Muscle layer of duodenum (tissue), 2 donors: Measurements from ENCODE around the gene EPS8L3.

Experiments used
- H3K27ac ChIP-seq: one replicate; pipeline ENCODE4 v1.7.0; 2013; ENCODE audit warnings: mild to moderate bottlenecking, low read length
- H3K27me3 ChIP-seq: one replicate; pipeline ENCODE4 v1.7.0; 2013; ENCODE audit warnings: low read depth, mild to moderate bottlenecking, control low read depth, low read length
- H3K36me3 ChIP-seq, 2 donors: one replicate each; pipeline ENCODE4 v1.7.0; 2013; ENCODE audit warnings: low read length in 2 of 2, control low read depth in 1 of 2, mild to moderate bottlenecking in 1 of 2; ENCODE audit not compliant: insufficient read depth in 2 of 2, control insufficient read depth in 1 of 2
- H3K4me1 ChIP-seq, 2 donors: one replicate each; pipeline ENCODE4 v1.7.0; 2013; ENCODE audit warnings: low read length in 2 of 2, mild to moderate bottlenecking in 2 of 2, control low read depth in 1 of 2, moderate library complexity in 1 of 2; ENCODE audit not compliant: insufficient read depth in 2 of 2, control insufficient read depth in 1 of 2
- H3K4me3 ChIP-seq, 2 donors: one replicate each; pipeline ENCODE4 v1.7.0; 2013; ENCODE audit warnings: low read length in 2 of 2, low read depth in 1 of 2, mild to moderate bottlenecking in 1 of 2
- H3K9me3 ChIP-seq, 2 donors: one replicate each; pipeline ENCODE4 v1.7.0; 2013; ENCODE audit warnings: low read length in 2 of 2, control low read depth in 1 of 2, mild to moderate bottlenecking in 1 of 2; ENCODE audit not compliant: control insufficient read depth in 1 of 2
- donor health status: healthy.

The EPS8L3 gene

DNA sequence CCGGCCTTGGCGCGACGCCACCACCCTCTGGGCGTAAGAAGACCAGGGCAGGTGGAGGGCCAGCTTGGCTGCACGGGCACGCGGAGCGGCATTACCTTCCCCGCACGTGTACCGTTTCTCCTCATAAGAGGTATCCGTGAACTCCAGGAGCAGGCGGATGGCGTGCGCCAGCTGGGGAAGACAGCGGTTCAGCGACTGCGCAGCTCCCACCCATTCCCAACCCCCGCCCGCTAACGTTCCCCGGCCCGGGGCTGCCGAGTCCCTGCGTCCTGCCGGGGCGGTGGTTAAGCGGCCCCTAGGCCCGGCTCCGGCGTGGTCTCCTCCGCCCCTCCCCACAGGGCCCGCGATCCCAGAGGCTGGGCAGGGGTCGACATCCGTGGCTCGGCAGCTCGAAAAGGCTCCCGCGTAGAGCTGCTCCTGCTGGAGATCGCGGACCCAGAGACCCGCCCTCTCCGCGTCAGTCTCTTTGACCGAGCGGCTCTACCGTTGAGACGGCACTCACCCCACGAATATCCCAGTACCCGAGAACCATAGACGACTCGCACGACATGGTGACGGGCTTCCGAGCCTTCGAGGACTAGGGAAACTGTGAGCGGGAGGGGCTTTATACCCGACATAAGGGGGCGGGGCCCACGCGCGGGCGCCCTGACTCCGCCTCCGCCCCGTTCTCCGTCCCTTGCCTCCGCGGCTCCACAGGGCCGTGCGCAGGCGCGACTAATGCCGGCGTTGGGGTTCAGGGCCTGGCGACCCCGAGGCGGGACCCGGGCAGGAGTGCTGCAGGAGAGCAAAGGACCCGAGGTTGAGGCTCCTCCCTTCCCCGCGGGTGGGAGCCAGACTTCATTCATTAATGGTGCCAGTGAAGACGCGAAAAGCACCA is 23.7 kb downstream of the EPS8L3 start:
- Histone ChIP-seq H3K27ac (peak overlapping the region; percentile 51), H3K4me1 (peaks cover 4 to 14% of the 10 kb centered on the region in 2 donors), H3K9me3 (no peaks in the 10 kb centered on the region), H3K4me3 (peak overlapping the region; percentile 64 to 79), H3K36me3 (peaks cover 18 to 20% of the 10 kb centered on the region in 2 donors), H3K27me3 (no peaks in the 10 kb centered on the region)

DNA sequence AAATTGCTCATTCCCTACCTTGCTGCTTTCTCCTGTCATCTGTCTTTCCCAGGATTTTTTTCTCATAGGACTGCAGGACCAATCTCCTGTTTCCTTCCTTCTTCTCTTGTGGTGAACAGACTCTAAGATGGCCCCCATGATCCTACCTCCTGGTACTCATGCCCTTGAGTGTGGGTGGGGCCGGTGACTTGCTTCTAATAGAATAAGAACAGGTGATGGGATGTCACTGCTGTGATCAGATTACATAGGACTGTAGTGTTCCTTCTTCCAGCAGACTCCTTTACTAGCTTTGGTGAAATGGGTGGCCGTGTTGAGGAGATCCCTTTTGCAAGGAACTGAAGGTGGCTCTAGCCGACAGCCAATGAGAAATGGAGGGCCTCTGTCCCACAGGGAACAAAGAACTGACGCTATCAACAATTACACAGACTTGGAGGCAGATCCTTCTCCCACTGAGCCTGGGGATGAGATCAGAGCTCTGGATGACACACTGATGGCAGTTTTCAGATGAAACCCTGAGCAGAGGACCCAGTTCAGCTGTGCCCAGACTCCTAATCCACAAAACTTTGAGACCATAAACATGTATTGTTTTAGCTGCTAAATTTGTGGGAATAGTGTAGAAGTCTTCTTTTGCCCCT is 30.4 kb downstream of the EPS8L3 start:
- peaks cover 23 to 27% of the 10 kb centered on the region in 2 donors for H3K36me3 ChIP-seq
- H3K9me3 ChIP-seq: no peaks in the 10 kb centered on the region
- H3K27ac ChIP-seq: no peak overlapping the region
- no peaks in the 10 kb centered on the region for H3K4me1 ChIP-seq
- no peak overlapping the region for H3K4me3 ChIP-seq
- no peaks in the 10 kb centered on the region for H3K27me3 ChIP-seq

DNA sequence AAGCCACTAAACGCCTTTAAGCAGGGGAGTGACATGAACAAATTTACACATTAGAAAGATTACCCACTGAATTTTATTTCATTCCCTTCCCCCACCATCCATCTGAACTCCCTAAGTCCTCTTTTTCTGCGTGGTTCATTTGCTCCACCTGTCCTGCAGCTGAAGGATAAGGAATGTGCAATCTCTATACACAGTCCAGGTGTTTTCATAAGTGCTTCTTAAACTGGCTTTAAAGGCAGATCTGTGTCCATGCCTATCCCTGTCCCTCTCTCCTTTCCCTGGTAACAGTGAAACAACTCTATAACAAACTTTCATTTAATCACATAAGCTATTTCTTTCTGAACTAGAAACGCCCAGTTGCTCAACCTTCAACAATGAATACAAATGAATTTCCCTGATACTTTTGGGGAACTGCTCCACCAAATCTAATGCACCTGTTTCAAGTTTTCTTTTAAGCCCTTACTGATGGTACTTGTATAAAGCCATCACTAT is 31.3 kb downstream of the EPS8L3 start:
- no peaks in the 10 kb centered on the region for H3K27me3 ChIP-seq
- peak overlapping the region; percentile 41 for H3K27ac ChIP-seq
- H3K4me3 ChIP-seq: no peak overlapping the region
- H3K9me3 ChIP-seq: no peaks in the 10 kb centered on the region
- no peaks in the 10 kb centered on the region for H3K4me1 ChIP-seq
- peaks cover 15 to 20% of the 10 kb centered on the region in 2 donors for H3K36me3 ChIP-seq

DNA sequence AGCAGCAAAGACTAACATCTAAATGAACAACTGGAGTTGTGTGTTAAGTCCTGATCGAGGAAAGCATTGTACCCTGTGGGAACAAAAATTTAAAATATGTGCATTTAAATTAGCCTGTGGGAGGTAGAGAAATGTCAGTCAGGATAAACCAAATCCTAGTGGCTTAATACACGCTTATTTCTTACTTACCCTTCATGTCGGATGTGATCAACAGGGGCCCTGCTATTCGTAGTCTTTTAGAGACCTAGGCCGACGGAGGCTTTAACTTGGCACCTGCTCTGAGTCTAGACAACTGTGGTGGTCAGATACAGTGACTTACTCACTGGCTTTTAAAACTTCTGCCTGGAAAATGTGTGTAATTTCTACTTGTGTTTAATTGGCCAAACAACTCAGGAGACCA is 33.1 kb downstream of the EPS8L3 start:
- no peak overlapping the region for H3K4me3 ChIP-seq
- no peak overlapping the region for H3K27ac ChIP-seq
- no peaks in the 10 kb centered on the region for H3K27me3 ChIP-seq
- no peaks in the 10 kb centered on the region for H3K9me3 ChIP-seq
- H3K4me1 ChIP-seq: no peaks in the 10 kb centered on the region
- H3K36me3 ChIP-seq: peaks cover 3 to 10% of the 10 kb centered on the region in 2 donors

DNA sequence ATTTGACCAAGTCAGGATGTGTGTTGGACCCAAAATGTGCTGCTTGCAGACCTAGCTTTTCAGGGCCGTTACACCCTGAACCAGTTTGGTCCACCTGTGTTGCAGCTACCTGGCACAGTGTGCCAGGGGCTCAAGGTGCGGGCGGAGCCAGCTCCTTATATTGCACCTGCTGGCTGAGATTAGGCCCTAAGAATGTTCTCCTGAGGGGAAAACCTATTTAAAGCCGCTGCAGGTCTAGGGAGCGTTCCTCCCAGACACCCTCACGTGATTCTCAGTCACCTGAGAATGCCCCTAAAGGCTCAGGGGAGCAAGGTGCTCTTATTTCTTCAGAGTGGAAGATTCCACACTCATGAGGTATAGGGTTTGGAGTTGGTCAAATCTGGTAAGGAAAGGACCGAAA is 34.9 kb downstream of the EPS8L3 start:
- Histone ChIP-seq H3K9me3 (no peaks in the 10 kb centered on the region), H3K4me3 (no peak overlapping the region), H3K27ac (no peak overlapping the region), H3K4me1 (no peaks in the 10 kb centered on the region), H3K36me3 (no peaks in the 10 kb centered on the region), H3K27me3 (no peaks in the 10 kb centered on the region)

DNA sequence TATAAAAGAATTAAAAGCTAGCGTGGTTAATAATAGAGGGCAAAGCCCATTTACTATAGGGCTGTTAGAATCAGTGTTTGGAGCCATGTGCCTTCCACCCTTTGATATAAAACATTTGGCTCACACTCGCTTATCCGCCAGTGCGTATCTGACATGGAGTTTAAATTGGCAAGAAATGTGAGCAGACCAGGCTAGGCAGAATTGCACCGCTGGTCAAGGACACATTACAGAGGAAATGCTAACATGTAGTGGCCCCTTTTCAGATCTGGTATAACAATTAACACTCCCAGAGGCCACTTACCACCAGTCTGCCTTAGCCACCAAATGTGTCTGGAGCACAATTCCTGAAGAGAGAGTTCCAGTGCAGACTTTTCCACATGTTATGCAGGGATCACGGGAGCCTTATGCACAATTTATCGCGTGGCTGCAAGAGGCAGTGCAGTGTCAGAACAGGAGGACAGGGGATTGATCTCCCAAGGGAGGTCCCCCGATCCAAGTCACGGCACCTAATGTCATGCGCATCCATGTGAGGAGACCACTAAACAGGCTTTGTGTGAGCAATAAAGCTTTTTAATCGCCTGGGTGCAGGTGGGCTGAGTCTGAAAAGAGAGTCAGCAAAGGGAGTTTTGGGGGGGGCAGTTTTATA is 36.9 kb downstream of the EPS8L3 start:
- no peak overlapping the region for H3K4me3 ChIP-seq
- no peaks in the 10 kb centered on the region for H3K27me3 ChIP-seq
- H3K27ac ChIP-seq: no peak overlapping the region

DNA sequence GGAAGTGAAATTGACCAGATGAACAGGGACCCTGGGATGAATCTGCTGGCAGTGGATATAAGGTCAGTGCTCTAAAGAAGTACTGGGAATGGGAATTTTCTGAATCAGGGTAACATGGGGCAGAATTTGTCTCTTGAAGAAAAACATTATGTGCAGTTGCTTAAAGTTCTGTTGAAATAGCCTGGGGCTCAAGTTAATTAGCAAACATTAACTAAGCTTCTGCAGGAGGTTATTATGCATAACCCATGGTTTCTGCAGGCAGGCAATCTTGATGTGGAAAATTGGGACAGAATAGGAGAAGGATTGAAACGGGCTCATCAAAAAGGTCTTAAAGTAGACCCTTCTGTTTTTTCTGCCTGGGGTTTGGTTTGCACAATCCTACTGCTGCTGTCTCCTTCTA is 37.7 kb downstream of the EPS8L3 start:
- no peak overlapping the region for H3K27ac ChIP-seq
- H3K4me1 ChIP-seq: peaks cover 0 to 8% of the 10 kb centered on the region in 2 donors
- H3K27me3 ChIP-seq: no peaks in the 10 kb centered on the region
- H3K4me3 ChIP-seq: no peak overlapping the region
- H3K9me3 ChIP-seq: no peaks in the 10 kb centered on the region
- H3K36me3 ChIP-seq: no peaks in the 10 kb centered on the region

More for the DNA sequence above, 36.9 kb downstream of the EPS8L3 start:
- Histone ChIP-seq H3K9me3 (no peaks in the 10 kb centered on the region), H3K4me1 (peaks cover 0 to 8% of the 10 kb centered on the region in 2 donors), H3K36me3 (no peaks in the 10 kb centered on the region)

DNA sequence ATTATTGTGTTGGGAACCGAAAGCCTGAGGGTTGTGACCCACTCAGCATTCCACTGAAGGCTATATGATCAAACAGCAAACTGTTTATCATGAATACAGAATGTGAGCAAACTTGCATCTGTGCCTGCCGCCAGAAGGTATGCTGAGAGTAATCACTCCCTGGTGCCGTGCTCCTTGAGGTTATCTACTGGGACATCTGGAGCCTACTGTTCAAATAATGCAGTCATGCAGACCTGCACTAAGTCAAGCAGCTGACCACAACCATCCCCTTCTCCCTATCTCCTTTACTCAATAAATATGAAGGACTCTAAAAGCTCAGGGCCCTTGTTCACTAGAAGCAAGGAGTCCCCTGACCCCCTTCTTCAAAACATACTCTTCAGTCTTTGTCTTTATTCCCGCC is 38.2 kb downstream of the EPS8L3 start:
- no peak overlapping the region for H3K4me3 ChIP-seq
- H3K4me1 ChIP-seq: peaks cover 0 to 8% of the 10 kb centered on the region in 2 donors
- H3K9me3 ChIP-seq: no peaks in the 10 kb centered on the region
- no peaks in the 10 kb centered on the region for H3K36me3 ChIP-seq
- no peak overlapping the region for H3K27ac ChIP-seq
- no peaks in the 10 kb centered on the region for H3K27me3 ChIP-seq

DNA sequence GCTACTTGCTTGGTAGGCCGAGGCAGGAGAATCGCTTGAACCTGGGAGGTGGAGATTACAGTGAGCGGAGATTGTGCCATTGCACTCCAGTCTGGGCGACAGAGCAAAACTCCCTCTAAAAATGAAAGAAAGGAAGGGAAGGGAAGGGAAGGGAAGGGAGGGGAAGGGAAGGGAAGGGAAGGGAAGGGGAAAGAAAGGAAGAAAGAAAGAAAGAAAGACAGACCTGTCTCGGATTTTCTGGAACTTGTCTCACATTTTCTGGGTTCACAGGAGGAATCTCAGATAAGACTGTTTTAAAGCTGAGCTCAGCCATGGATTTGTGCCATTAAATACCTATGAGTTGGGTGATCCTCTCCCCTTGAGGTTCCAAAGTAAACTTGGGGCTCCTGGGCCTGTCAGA is 38.8 kb downstream of the EPS8L3 start:
- no peak overlapping the region for H3K27ac ChIP-seq
- H3K27me3 ChIP-seq: no peaks in the 10 kb centered on the region
- H3K36me3 ChIP-seq: no peaks in the 10 kb centered on the region
- peaks cover 0 to 8% of the 10 kb centered on the region in 2 donors for H3K4me1 ChIP-seq
- no peak overlapping the region for H3K4me3 ChIP-seq
- H3K9me3 ChIP-seq: no peaks in the 10 kb centered on the region

DNA sequence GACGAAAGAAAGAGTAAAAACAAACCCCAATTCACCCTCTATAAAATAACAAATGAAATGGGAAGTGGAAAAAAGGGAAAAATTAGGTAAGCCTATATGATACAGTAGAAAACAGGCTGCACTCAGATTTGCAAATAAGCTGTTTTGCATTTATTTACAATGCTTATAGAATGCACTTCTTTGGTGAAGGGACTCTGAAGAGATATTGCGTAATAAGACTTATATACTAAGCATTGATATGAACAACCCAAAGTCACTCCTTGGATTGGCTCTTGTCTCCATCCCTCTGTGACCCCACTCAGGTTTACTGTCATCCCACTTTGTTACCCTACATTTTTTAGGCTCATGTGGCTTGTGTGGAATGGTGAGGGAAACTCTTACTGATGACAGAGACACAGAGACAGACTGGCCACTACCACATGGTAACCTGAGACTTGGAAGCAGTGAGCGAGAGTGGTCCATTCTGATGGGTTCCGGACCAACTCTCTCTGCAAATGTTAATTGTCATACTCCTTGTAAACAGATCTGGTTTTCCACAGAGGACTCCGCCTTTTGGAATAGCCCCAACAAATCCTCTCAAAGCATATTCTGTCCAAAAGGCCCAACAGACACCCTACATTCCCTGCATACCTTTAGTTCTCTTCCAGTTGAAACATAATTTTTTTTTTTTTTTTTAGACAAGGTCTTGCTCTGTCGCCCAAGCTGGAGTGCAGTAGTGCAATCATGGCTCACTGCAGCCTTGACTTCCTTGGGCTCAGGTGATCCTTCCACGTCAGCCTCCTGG is 40.6 kb downstream of the EPS8L3 start:
- Histone ChIP-seq H3K4me1 (peaks cover 0 to 8% of the 10 kb centered on the region in 2 donors), H3K27me3 (no peaks in the 10 kb centered on the region), H3K4me3 (no peak overlapping the region), H3K36me3 (no peaks in the 10 kb centered on the region), H3K27ac (no peak overlapping the region), H3K9me3 (no peaks in the 10 kb centered on the region)
